Measurements from ENCODE around the gene MPIG6B. TPM values are rescaled to one million over a fixed set of nuclear protein-coding genes. Genes with fewer than 3 reads are reported as not detected.

The MPIG6B gene
- total and polyA plus RNA-seq, 7 donors = 0.13 TPM; not detected in 6

GRCh38 chr6:31760790-31761189 is 37.6 kb downstream of the MPIG6B start:
- H3K27me3 ChIP-seq = peaks cover 0 to 5% (median 1%) of the 10 kb centered on the region in 3 donors
- intact Hi-C loops (cut with DNase I) = no loop called here
- DNase-seq = no peak
- no peak for TF ChIP-seq POLR2AphosphoS5 (IDR thresholded peaks at IDR 0.05)
- TF ChIP-seq POLR2A (IDR thresholded peaks at IDR 0.05) = no peak
- TF ChIP-seq EP300 (IDR thresholded peaks at IDR 0.05) = no peak
- no peak for TF ChIP-seq CTCF (IDR thresholded peaks at IDR 0.05)
- H3K9me3 ChIP-seq = no peaks in the 10 kb centered on the region
- H3K4me1 ChIP-seq = peaks cover 0 to under 1% (median 0%) of the 10 kb centered on the region in 4 donors
- no peak overlapping the region for H3K27ac ChIP-seq
- H3K36me3 ChIP-seq = no peaks in the 10 kb centered on the region
- H3K4me3 ChIP-seq = no peak overlapping the region
- 80 to 89% methylated on average over 5 of the region's 5 CpGs for WGBS, 2 donors

DNA sequence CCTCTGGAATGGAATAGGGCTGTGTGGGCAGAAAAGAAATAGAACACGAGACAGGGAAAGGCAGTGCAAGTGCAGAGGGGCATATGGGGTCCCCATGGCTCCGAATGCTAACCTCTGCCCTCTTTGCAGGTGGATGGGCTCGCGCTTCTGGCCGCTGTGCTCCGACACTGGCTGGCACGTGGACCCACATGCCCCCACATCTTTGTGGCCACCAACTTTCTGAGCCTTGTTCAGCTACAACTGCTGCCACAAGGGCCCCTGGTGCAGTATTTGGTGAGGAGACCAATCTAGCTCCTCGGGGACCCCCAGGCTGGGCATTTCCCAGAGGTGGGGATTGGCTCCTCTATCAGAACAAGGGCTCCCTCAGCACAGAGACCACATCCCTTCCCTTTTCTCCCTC is 38.2 kb downstream of the MPIG6B start:
- WGBS, 2 donors = 96 to 97% methylated on average over 8 of the region's 8 CpGs

GRCh38 chr6:31762356-31762755 is 39.2 kb downstream of the MPIG6B start, which contains the start of gene SAPCD1:
SAPCD1 (plus strand) TSS chr6:31762656; CDS start chr6:31763055, 399 bp downstream.
- no peak for DNase-seq
- Histone ChIP-seq H3K27ac (no peak within 1 kb of the TSS), H3K36me3 (no peaks in the 10 kb centered on the region), H3K4me1 (peaks cover 0 to 10% (median 7%) of the 10 kb centered on the region in 4 donors), H3K4me3 (no peak within 1 kb of the TSS), H3K27me3 (peaks cover 0 to 14% (median 3%) of the 10 kb centered on the region in 3 donors), H3K9me3 (no peaks in the 10 kb centered on the region)
- 81 to 87% methylated on average over 4 of the region's 4 CpGs for WGBS, 2 donors
- intact Hi-C loops (cut with DNase I) = no loop called here
- no peak for TF ChIP-seq POLR2A (IDR thresholded peaks at IDR 0.05)
- no peak for TF ChIP-seq EP300 (IDR thresholded peaks at IDR 0.05)
- no peak for TF ChIP-seq CTCF (IDR thresholded peaks at IDR 0.05)
- no peak for TF ChIP-seq POLR2AphosphoS5 (IDR thresholded peaks at IDR 0.05)

More for the DNA sequence above, 38.2 kb downstream of the MPIG6B start:
- no peak for TF ChIP-seq EP300 (IDR thresholded peaks at IDR 0.05)
- TF ChIP-seq POLR2A (IDR thresholded peaks at IDR 0.05) = no peak
- TF ChIP-seq CTCF (IDR thresholded peaks at IDR 0.05) = no peak
- no peak for TF ChIP-seq POLR2AphosphoS5 (IDR thresholded peaks at IDR 0.05)
- Histone ChIP-seq H3K27me3 (peaks cover 0 to 10% (median 3%) of the 10 kb centered on the region in 3 donors), H3K27ac (no peak overlapping the region), H3K4me3 (no peak overlapping the region), H3K9me3 (no peaks in the 10 kb centered on the region), H3K36me3 (no peaks in the 10 kb centered on the region), H3K4me1 (peaks cover 0 to 6% (median 5%) of the 10 kb centered on the region in 4 donors)
- intact Hi-C loops (cut with DNase I) = no loop called here
- DNase-seq = no peak

DNA sequence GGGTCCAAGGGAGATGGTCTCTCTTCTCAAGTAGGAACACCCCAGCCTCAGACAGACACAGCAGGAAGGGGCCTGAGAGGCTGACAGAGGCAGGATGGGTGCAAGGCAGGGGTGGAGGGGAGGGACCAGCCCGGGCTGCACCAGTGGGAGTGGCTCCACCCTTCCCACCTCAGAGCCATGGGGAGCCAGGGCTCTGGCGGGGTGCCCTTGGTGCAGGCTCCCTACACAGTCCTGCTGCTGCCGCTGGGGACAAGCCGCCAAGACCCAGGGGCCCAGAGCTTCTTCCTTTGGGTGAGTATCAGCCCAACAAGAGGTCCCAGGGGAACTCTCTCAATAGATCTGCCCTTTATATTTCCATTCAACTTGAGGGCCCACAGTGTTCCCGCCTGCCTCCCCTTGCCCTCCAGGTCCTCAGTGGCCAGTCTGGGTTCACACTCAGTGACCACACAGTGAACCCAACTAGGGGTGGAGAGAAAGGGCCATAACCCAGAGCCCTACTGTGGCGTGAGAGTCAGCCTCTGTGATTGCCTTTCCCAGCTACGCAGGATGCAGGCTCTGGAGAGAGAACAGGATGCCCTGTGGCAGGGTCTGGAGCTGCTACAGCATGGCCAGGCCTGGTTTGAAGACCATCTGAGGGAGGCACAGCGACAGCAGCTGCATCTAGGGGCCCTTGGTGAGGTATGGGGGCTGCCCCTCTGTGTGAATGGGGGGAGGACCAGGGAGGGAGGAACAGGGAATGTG is 39.9 kb downstream of the MPIG6B start:
- Histone ChIP-seq H3K4me1 (peaks cover 0 to 10% (median 7%) of the 10 kb centered on the region in 4 donors), H3K36me3 (no peaks in the 10 kb centered on the region), H3K9me3 (no peaks in the 10 kb centered on the region), H3K27me3 (peaks cover 0 to 14% (median 3%) of the 10 kb centered on the region in 3 donors), H3K27ac (no peak overlapping the region), H3K4me3 (no peak overlapping the region)
- TF ChIP-seq EP300 (IDR thresholded peaks at IDR 0.05) = no peak
- no peak for TF ChIP-seq POLR2AphosphoS5 (IDR thresholded peaks at IDR 0.05)
- no peak for TF ChIP-seq CTCF (IDR thresholded peaks at IDR 0.05)
- no peak for TF ChIP-seq POLR2A (IDR thresholded peaks at IDR 0.05)
- DNase-seq = no peak
- intact Hi-C loops (cut with DNase I) = no loop called here
- WGBS, 2 donors = 82 to 83% methylated on average over 8 of the region's 8 CpGs

Data from sigmoid colon (tissue), 7 donors.